SJSA1 (cell line): ENCODE measurements around the gene DIP2A. TPM values are rescaled to one million over a fixed set of nuclear protein-coding genes. Genes with fewer than 3 reads are reported as not detected.

Source experiments
- DNase-seq, 2 experiments: peaks; one replicate each; pipeline ENCODE4 v3.0.0-alpha.2; 2015 to 2020; ENCODE audit warnings: low spot score in 2 of 2, low read depth in 1 of 2
- H3K27ac ChIP-seq: fragments of 250-450 bp; sonication (Bioruptor Pico); 2 replicates; pipeline ENCODE4 v1.5.1; 2020; ENCODE audit warnings: mild to moderate bottlenecking, moderate library complexity
- H3K27me3 ChIP-seq: fragments of 250-450 bp; sonication (Bioruptor Pico); replicated peaks from 2 replicates; pipeline ENCODE4 v1.5.1; 2020; ENCODE audit warnings: mild to moderate bottlenecking, moderate library complexity
- H3K36me3 ChIP-seq: fragments of 250-450 bp; sonication (Bioruptor Pico); 2 replicates; pipeline ENCODE4 v1.5.1; 2020; ENCODE audit warnings: mild to moderate bottlenecking
- H3K4me1 ChIP-seq: fragments of 250-450 bp; sonication (Bioruptor Pico); replicated peaks from 2 replicates; pipeline ENCODE4 v1.6.1; 2021; ENCODE audit warnings: mild to moderate bottlenecking
- H3K4me3 ChIP-seq: fragments of 250-450 bp; sonication (Bioruptor Pico); 2 replicates; pipeline ENCODE4 v1.5.1; 2020; ENCODE audit warnings: mild to moderate bottlenecking
- H3K9me3 ChIP-seq: fragments of 250-450 bp; sonication (Bioruptor Pico); replicated peaks from 2 replicates; pipeline ENCODE4 v1.5.1; 2020; ENCODE audit warnings: mild to moderate bottlenecking
- total RNA-seq: library from RNA; depleted of rRNA; stranded (reverse); fragments of >200 nt; shearing (Covaris generic); gene quantifications from 2 replicates; pipeline ENCODE4 v1.2.3, GENCODE V29; 2014; rRNA removed

Gene DIP2A, protein sequence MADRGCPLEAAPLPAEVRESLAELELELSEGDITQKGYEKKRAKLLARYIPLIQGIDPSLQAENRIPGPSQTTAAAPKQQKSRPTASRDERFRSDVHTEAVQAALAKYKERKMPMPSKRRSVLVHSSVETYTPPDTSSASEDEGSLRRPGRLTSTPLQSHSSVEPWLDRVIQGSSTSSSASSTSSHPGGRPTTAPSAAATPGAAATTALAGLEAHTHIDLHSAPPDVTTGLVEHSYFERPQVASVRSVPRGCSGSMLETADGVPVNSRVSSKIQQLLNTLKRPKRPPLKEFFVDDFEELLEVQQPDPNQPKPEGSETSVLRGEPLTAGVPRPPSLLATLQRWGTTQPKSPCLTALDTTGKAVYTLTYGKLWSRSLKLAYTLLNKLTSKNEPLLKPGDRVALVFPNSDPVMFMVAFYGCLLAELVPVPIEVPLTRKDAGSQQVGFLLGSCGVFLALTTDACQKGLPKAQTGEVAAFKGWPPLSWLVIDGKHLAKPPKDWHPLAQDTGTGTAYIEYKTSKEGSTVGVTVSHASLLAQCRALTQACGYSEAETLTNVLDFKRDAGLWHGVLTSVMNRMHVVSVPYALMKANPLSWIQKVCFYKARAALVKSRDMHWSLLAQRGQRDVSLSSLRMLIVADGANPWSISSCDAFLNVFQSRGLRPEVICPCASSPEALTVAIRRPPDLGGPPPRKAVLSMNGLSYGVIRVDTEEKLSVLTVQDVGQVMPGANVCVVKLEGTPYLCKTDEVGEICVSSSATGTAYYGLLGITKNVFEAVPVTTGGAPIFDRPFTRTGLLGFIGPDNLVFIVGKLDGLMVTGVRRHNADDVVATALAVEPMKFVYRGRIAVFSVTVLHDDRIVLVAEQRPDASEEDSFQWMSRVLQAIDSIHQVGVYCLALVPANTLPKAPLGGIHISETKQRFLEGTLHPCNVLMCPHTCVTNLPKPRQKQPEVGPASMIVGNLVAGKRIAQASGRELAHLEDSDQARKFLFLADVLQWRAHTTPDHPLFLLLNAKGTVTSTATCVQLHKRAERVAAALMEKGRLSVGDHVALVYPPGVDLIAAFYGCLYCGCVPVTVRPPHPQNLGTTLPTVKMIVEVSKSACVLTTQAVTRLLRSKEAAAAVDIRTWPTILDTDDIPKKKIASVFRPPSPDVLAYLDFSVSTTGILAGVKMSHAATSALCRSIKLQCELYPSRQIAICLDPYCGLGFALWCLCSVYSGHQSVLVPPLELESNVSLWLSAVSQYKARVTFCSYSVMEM (N-terminal part only)
- total RNA-seq, result 10.8 and 19.2 TPM in 2 replicates

- H3K27me3 ChIP-seq, result no peaks in the 10 kb centered on the region
- H3K36me3 ChIP-seq, result peaks cover 29% of the 10 kb centered on the region
- peak; percentile 98 for DNase-seq
- H3K27ac ChIP-seq, result peak within 1 kb of the TSS; percentile 75
- no peaks in the 10 kb centered on the region for H3K9me3 ChIP-seq
- H3K4me1 ChIP-seq, result peaks cover 51% of the 10 kb centered on the region
- peak within 1 kb of the TSS; percentile 99 for H3K4me3 ChIP-seq
These were observed at the start of gene DIP2A for GRCh38 chr21:46458315-46459023. DIP2A (plus strand) TSS chr21:46458891; CDS start chr21:46459132, 241 bp downstream.

DNA sequence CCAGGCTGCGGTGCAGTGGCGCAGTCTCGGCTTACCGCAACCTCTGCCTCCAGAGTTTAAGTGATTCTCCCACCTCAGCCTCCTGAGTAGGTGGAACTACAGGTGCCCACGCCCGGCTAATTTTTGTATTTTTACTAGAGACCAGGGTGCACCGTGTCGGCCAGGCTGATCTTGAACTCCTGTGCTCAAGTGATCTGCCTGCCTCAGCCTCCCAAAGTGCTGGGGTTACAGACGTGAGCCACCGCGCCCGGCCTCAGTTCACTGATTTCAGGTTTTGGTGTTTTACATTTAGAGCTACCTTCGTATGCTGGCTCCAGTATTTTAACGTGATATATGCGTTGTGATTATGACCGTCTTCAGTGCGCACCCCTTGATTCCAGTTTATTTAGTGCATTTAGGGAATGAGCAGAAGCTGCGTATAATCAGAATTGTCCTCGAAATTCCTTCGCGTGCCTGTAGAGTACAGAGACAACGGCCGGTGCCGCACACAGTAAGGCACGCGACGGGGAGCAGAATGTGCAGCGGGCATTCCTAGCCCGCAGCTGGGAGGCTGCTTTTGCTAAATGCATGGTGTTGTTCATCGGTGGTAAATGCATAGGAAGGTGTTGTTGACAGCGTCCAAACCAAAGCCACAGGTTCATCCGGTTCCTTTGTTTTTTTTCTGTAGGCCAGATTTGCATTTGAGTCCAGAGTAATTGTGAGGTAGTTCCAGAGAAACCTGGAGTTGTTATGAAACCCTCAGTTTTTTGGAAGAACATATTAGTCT lies 48.9 kb upstream of the DIP2A start:
- no peaks in the 10 kb centered on the region for H3K9me3 ChIP-seq

GRCh38 chr21:46410516-46410915 lies 48.2 kb upstream of the DIP2A start:
- H3K27ac ChIP-seq, result no peak overlapping the region
- H3K27me3 ChIP-seq, result no peaks in the 10 kb centered on the region
- no peaks in the 10 kb centered on the region for H3K4me1 ChIP-seq
- H3K9me3 ChIP-seq, result no peaks in the 10 kb centered on the region
- H3K4me3 ChIP-seq, result no peak overlapping the region
- H3K36me3 ChIP-seq, result peaks cover 83% of the 10 kb centered on the region
- DNase-seq, result no peak

More for the DNA sequence above, 48.9 kb upstream of the DIP2A start:
- H3K36me3 ChIP-seq, result peaks cover 84% of the 10 kb centered on the region
- no peak for DNase-seq
- no peak overlapping the region for H3K4me3 ChIP-seq
- no peaks in the 10 kb centered on the region for H3K4me1 ChIP-seq
- H3K27me3 ChIP-seq, result no peaks in the 10 kb centered on the region
- H3K27ac ChIP-seq, result no peak overlapping the region

DNA sequence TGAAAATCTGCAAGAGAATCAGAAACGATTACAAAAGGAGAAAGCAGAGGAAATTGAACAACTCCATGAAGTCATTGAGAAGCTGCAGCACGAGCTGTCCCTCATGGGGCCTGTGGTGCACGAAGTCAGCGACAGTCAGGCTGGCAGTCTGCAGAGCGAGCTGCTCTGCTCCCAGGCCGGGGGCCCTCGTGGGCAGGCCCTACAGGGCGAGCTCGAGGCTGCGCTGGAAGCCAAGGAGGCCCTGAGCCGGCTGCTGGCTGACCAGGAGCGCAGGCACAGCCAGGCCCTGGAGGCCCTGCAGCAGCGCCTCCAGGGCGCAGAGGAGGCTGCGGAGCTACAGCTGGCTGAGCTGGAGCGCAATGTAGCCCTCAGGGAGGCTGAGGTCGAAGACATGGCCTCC lies 47.5 kb upstream of the DIP2A start:
- H3K36me3 ChIP-seq, result peaks cover 85% of the 10 kb centered on the region
- no peak overlapping the region for H3K27ac ChIP-seq
- H3K4me1 ChIP-seq, result no peaks in the 10 kb centered on the region
- H3K9me3 ChIP-seq, result no peaks in the 10 kb centered on the region
- no peak for DNase-seq
- H3K4me3 ChIP-seq, result no peak overlapping the region
- no peaks in the 10 kb centered on the region for H3K27me3 ChIP-seq

- no peak overlapping the region for H3K27ac ChIP-seq
- peaks cover 85% of the 10 kb centered on the region for H3K36me3 ChIP-seq
- H3K27me3 ChIP-seq, result no peaks in the 10 kb centered on the region
- DNase-seq, result no peak
- no peaks in the 10 kb centered on the region for H3K4me1 ChIP-seq
- no peaks in the 10 kb centered on the region for H3K9me3 ChIP-seq
- H3K4me3 ChIP-seq, result no peak overlapping the region
These were observed 47.0 kb upstream of the DIP2A start for GRCh38 chr21:46411691-46412090.

DNA sequence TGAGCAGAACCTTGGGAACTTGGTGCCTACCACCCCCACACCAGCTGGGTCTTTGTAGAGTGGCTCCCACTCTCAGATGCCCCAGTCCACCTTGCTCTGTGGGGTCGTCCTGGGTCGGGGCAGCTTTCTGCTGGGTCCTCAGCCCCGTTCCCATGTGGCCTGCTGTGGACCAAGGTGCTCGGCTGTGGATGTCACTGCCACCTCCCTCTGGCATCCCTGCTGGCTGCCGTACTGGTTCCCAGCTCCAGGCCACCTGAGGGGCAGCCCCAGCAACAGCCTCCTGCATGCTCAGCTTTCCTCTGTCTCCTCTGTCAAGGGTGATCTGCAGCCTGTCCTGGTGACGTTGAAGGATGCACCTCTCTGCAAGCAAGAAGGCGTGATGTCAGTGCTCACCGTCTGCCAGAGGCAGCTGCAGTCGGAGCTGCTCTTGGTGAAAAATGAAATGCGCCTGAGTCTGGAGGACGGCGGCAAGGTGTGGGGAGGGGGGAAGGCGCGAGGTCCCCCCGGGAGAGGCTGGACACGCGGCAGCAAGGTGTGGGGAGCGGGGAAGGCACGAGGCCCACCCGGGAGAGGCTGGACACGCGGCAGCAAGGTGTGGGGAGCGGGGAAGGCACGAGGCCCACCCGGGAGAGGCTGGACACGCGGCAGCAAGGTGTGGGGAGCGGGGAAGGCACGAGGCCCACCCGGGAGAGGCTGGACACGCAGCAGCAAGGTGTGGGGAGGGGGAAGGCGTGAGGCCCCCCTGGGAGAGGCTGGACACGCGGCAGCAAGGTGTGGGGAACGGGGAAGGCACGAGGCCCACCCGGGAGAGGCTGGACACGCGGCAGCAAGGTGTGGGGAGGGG lies 45.9 kb upstream of the DIP2A start:
- Histone ChIP-seq H3K9me3 (no peaks in the 10 kb centered on the region), H3K4me3 (no peak overlapping the region), H3K27ac (no peak overlapping the region), H3K36me3 (peaks cover 85% of the 10 kb centered on the region), H3K4me1 (no peaks in the 10 kb centered on the region), H3K27me3 (no peaks in the 10 kb centered on the region)
- no peak for DNase-seq

DNA sequence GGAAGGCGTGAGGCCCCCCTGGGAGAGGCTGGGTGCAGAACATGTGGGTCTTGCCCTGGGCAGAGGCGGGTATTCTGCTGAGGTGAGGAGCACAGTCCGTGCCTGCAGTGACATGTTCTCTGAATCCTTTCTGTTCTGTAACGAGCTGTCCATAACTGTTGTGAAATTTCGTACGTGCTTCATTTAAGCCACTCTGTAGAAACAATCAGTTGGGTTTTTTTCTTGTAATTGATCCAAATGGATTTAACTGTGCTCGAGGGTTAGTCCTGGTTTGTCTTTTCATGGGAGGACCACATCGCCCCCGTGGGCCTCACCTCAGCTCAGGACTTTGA lies 45.4 kb upstream of the DIP2A start:
- Histone ChIP-seq H3K27ac (no peak overlapping the region), H3K4me1 (no peaks in the 10 kb centered on the region), H3K4me3 (no peak overlapping the region), H3K9me3 (no peaks in the 10 kb centered on the region), H3K27me3 (no peaks in the 10 kb centered on the region), H3K36me3 (peaks cover 85% of the 10 kb centered on the region)
- no peak for DNase-seq

DNA sequence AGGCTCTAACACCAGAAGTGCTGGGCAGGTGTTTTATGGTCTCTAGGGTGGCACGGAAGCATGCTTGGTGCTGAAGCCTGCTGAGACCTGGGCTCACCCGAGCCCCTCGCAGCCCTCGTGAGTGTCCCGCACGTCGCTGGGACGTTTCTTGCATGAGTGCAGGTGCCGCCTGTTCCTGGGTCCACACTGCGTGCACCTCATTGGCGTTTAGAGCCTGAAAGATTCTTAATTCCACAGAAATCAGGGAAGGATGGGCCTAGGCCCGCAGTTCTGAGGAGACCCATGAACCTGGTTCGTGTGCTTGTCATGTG lies 43.8 kb upstream of the DIP2A start:
- DNase-seq, result no peak
- Histone ChIP-seq H3K9me3 (no peaks in the 10 kb centered on the region), H3K4me1 (no peaks in the 10 kb centered on the region), H3K27ac (no peak overlapping the region), H3K36me3 (peaks cover 88% of the 10 kb centered on the region), H3K27me3 (no peaks in the 10 kb centered on the region), H3K4me3 (no peak overlapping the region)

GRCh38 chr21:46416551-46416950 lies 42.1 kb upstream of the DIP2A start:
- Histone ChIP-seq H3K27ac (no peak overlapping the region), H3K36me3 (peaks cover 88% of the 10 kb centered on the region), H3K9me3 (no peaks in the 10 kb centered on the region), H3K27me3 (no peaks in the 10 kb centered on the region), H3K4me1 (no peaks in the 10 kb centered on the region), H3K4me3 (no peak overlapping the region)
- DNase-seq, result no peak

DNA sequence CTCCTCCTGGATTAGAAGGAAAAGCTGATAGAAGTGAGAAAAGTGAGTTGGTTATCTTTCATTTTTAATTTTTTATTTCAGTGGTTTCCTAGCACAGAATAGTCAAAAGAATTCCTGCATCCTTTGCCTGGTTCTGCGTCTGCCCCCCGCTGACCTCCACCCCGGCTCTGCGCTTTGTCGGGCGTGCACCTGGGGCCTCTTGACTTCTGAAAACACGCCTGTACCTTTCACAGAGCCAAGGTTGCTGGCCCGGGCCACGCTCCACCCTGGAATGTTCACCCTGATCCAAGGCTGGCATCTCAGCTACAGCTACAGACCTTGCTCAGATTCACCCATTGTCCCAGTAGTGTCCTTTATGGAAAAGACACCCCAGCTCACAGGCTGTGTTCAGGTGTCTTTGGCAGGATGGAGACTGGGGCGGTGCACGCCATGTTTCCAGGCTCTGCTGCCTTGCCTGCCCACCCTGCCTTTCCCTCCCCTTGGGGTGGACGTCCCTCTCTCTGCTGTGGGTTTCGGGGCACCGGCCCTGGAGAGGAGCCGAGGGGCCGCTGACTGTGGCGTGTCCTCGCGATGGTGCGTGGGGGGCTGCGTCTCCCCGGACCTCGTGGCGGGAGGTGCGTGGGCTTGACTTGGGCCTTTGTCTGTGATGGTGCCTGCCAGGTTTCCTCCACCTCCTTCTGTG lies 40.3 kb upstream of the DIP2A start:
- Histone ChIP-seq H3K4me1 (no peaks in the 10 kb centered on the region), H3K9me3 (no peaks in the 10 kb centered on the region; the same call in 1 of the 2 replicates), H3K27ac (no peak overlapping the region), H3K36me3 (peaks cover 92% of the 10 kb centered on the region), H3K27me3 (no peaks in the 10 kb centered on the region), H3K4me3 (no peak overlapping the region)
- no peak for DNase-seq

DNA sequence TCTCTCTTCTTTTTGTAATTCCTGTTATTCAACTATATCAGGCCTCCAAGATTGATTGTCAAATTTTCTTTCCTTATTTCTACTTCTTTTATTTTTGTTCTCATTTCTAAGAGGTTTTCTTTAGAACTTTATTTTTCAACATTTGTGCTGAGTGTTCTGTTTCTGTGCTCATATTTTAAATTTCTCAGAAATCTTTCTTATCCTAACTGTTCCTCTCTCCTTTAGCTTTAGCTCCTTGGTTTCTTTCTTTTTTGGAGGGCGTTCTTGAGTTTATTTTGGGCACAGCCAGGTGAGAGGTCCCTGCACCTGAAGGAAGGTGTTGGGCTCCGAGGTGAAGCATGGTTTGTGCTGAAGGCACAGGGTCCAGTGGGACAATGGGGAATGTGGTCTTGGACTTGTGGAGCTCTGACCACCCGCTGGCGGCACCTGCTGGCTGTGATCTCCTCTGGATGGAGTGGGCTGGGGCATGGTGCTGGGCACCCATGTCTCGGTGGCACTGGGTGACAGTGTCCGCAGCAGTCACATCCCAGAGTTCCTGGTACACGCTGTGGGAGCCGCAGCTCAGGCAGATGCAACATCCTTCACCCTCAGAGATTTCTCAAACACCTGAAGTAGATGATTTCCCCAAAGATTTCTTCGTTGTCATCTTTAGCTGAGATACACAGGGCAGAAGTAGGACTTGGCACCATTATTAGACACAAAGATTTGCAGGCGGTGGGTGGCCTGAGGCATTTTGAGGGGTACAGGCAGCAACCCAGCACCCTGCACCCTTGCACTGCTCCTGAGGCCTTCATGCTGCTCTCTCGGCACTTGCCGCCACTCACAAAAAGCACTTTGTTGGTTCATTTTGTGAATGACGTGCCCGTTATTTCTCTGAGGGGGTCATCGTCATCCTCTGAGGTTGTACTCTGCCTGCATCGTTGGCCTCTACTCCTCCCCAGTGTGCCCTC lies 38.2 kb upstream of the DIP2A start:
- no peak overlapping the region for H3K4me3 ChIP-seq
- H3K27ac ChIP-seq, result no peak overlapping the region
- no peaks in the 10 kb centered on the region for H3K27me3 ChIP-seq
- no peaks in the 10 kb centered on the region; the same call in 1 of the 2 replicates for H3K9me3 ChIP-seq
- H3K4me1 ChIP-seq, result no peaks in the 10 kb centered on the region
- peaks cover 93% of the 10 kb centered on the region for H3K36me3 ChIP-seq
- DNase-seq, result no peak
